DND-41 (cell line): ENCODE measurements around the gene PDZRN3.

Experiments used
- ATAC-seq: fragments of 200-7000 bp; cut with Tn5 transposase; 3 replicates; pipeline ENCODE4 v1.9.1; 2021; ENCODE audit warnings: low read depth; ENCODE audit not compliant: insufficient read depth
- DNase-seq: peaks from one replicate; pipeline ENCODE4 v3.0.0-alpha.2; 2020
- H2AFZ ChIP-seq: 2 replicates; pipeline ENCODE4 v1.6.0; 2012; ENCODE audit warnings: low read depth, low read length
- H3K27ac ChIP-seq: 2 replicates; pipeline ENCODE4 v1.5.1; 2012; ENCODE audit warnings: low read length, inconsistent platforms
- H3K27me3 ChIP-seq: fragments of 200-600 bp; sonication (generic); 2 replicates; pipeline ENCODE4 v1.6.0; 2012; ENCODE audit warnings: low read length, mild to moderate bottlenecking, inconsistent platforms; ENCODE audit not compliant: insufficient read depth, poor library complexity
- H3K36me3 ChIP-seq: 2 replicates; pipeline ENCODE4 v1.5.1; 2012; ENCODE audit warnings: low read length, inconsistent platforms; ENCODE audit not compliant: insufficient read depth
- H3K4me1 ChIP-seq: 2 replicates; pipeline ENCODE4 v1.5.1; 2012; ENCODE audit warnings: mild to moderate bottlenecking, low read length; ENCODE audit not compliant: insufficient read depth
- H3K4me2 ChIP-seq: 2 replicates; pipeline ENCODE4 v1.6.0; 2012; ENCODE audit warnings: mild to moderate bottlenecking, moderate library complexity, low read length, inconsistent platforms; ENCODE audit not compliant: insufficient read depth
- H3K4me3 ChIP-seq, 2 experiments: fragments of 200-600 bp in 1 of 2; shearing (Covaris generic) in 1 of 2; 2 replicates each; pipeline ENCODE4 v1.5.1; 2012 to 2016; ENCODE audit warnings: inconsistent platforms in 2 of 2, low read length in 2 of 2, mild to moderate bottlenecking in 2 of 2, low read depth in 1 of 2, moderate library complexity in 1 of 2
- H3K79me2 ChIP-seq: 2 replicates; pipeline ENCODE4 v1.6.0; 2012; ENCODE audit warnings: low read length, inconsistent platforms; ENCODE audit not compliant: insufficient read depth
- H3K9ac ChIP-seq: 2 replicates; pipeline ENCODE4 v1.6.0; 2012; ENCODE audit warnings: low read depth, mild to moderate bottlenecking, inconsistent platforms, low read length, moderate library complexity
- H3K9me3 ChIP-seq: 2 replicates; pipeline ENCODE4 v1.5.1; 2012; ENCODE audit warnings: low read length, moderate library complexity, mild to moderate bottlenecking, inconsistent platforms; ENCODE audit not compliant: insufficient read depth, severe bottlenecking
- H4K20me1 ChIP-seq: 2 replicates; pipeline ENCODE4 v1.6.0; 2012; ENCODE audit warnings: low read length; ENCODE audit not compliant: insufficient read depth
- CTCF ChIP-seq: IDR thresholded peaks from 2 replicates; pipeline ENCODE4 v1.5.1; 2012; ENCODE audit warnings: borderline replicate concordance, low read length, moderate library complexity, mild to moderate bottlenecking; ENCODE audit not compliant: poor library complexity, severe bottlenecking; ENCODE audit errors: extremely low read depth
- EZH2 ChIP-seq: IDR thresholded peaks from 3 replicates; pipeline ENCODE4 v1.6.1; 2012; ENCODE audit warnings: borderline replicate concordance, low read depth, mild to moderate bottlenecking, moderate library complexity, low read length, inconsistent platforms; ENCODE audit not compliant: severe bottlenecking

The PDZRN3 gene

GRCh38 chr3:73451301-73451944 lies 173.3 kb downstream of the PDZRN3 start:
- ATAC-seq (no peak), DNase-seq (no peak)
- TF ChIP-seq EZH2 (no peak), CTCF (no peak)
- Histone ChIP-seq H3K27ac (no peak overlapping the region), H3K4me2 (no peak overlapping the region), H3K27me3 (peaks cover 11% of the 10 kb centered on the region), H3K9ac (no peak overlapping the region), H3K4me1 (no peaks in the 10 kb centered on the region), H3K79me2 (no peaks in the 10 kb centered on the region), H3K36me3 (no peaks in the 10 kb centered on the region), H3K9me3 (no peaks in the 10 kb centered on the region), H4K20me1 (no peaks in the 10 kb centered on the region), H3K4me3 (no peak overlapping the region), H2AFZ (no peak overlapping the region)

DNA sequence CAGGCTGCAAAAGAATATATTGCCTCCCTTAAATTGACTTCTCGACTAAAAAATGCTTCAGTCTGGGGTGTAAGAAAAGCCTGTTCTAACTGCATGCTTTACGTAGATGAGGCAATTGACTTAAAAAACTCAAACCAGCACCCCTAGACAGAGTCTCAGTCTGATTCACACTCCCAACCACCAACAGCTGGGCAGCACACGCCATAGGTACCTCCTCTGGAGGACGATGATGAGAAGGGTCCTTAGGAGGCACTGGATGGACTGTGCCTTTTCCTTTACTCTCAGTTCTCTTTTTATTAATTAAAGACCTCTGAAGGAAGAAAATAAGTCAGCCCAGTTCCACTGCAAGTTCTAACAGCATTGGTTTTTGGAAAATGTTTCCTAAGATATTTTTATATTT lies 175.0 kb downstream of the PDZRN3 start:
- no peaks in the 10 kb centered on the region for H3K36me3 ChIP-seq
- no peaks in the 10 kb centered on the region for H3K4me1 ChIP-seq
- H3K9me3 ChIP-seq: no peaks in the 10 kb centered on the region
- no peak overlapping the region for H3K9ac ChIP-seq
- H3K27me3 ChIP-seq: peaks cover 16% of the 10 kb centered on the region
- DNase-seq: no peak
- no peak for ATAC-seq
- no peaks in the 10 kb centered on the region for H4K20me1 ChIP-seq
- no peak overlapping the region for H2AFZ ChIP-seq
- no peak overlapping the region for H3K4me3 ChIP-seq
- no peak overlapping the region for H3K4me2 ChIP-seq
- TF ChIP-seq CTCF (no peak), EZH2 (no peak)
- H3K79me2 ChIP-seq: no peaks in the 10 kb centered on the region
- no peak overlapping the region for H3K27ac ChIP-seq

DNA sequence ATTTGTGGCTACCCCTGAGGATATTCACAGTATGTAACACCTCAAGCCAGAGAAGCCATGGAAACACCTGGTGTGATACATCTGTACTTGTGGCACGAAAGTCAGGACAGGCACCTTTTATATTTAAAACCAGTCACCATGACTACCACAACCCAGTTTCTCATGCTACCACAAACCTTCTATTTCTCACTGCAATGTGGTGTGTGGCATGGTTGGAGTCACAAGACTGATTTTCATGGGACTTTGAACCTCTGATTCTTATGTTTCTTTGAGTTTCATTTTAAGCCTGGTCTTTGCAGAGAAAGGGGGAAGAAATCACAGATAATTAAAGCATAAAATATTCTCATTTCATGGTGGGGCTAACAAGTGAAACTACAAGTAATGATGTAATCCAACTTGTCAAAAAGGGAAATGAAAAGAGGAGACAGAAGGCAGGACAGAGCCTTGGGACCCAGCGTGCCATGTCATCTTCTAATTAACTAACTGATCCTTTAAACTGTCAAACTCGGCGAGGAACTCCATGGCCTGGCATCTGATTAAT lies 175.9 kb downstream of the PDZRN3 start:
- H3K27me3 ChIP-seq: peaks cover 20% of the 10 kb centered on the region
- no peaks in the 10 kb centered on the region for H3K36me3 ChIP-seq
- TF ChIP-seq EZH2 (no peak), CTCF (no peak)
- no peak overlapping the region for H3K4me2 ChIP-seq
- no peak overlapping the region for H2AFZ ChIP-seq
- H3K4me3 ChIP-seq: no peak overlapping the region
- H4K20me1 ChIP-seq: no peaks in the 10 kb centered on the region
- H3K9ac ChIP-seq: no peak overlapping the region
- H3K9me3 ChIP-seq: no peaks in the 10 kb centered on the region
- H3K4me1 ChIP-seq: no peaks in the 10 kb centered on the region
- no peak overlapping the region for H3K27ac ChIP-seq
- no peaks in the 10 kb centered on the region for H3K79me2 ChIP-seq
- no peak for DNase-seq
- no peak for ATAC-seq
